Fibroblast of mammary gland (primary cell): ENCODE results near the gene PYGM.

Experiments used
- DNase-seq: peaks from one replicate; pipeline ENCODE4 v3.0.0-alpha.2; 2010; ENCODE audit warnings: low read depth
- H3K4me3 ChIP-seq: 2 replicates; pipeline ENCODE4 v1.5.1; 2011; ENCODE audit warnings: low read depth, mild to moderate bottlenecking, low read length, moderate library complexity; ENCODE audit not compliant: control insufficient read depth
- CTCF ChIP-seq: conservative IDR thresholded peaks from 2 replicates; pipeline ENCODE4 v1.5.1; 2011; ENCODE audit warnings: low read depth, low read length, inconsistent platforms; ENCODE audit not compliant: control insufficient read depth, insufficient read depth

PYGM gene

GRCh38 chr11:64796757-64797541 lies 37.2 kb upstream of the PYGM start:
- no peak for DNase-seq
- TF ChIP-seq CTCF: no peak
- no peak overlapping the region for H3K4me3 ChIP-seq

GRCh38 chr11:64796047-64796756 lies 36.4 kb upstream of the PYGM start:
- no peak overlapping the region for H3K4me3 ChIP-seq
- TF ChIP-seq CTCF: no peak

GRCh38 chr11:64794526-64794925 lies 34.8 kb upstream of the PYGM start:
- H3K4me3 ChIP-seq: no peak overlapping the region
- no peak for DNase-seq
- no peak for TF ChIP-seq CTCF

More at GRCh38 chr11:64796047-64796756, 36.4 kb upstream of the PYGM start:
- no peak for DNase-seq

GRCh38 chr11:64793271-64794160 lies 33.7 kb upstream of the PYGM start:
- no peak for DNase-seq
- H3K4me3 ChIP-seq: no peak overlapping the region
- no peak for TF ChIP-seq CTCF

GRCh38 chr11:64792482-64792881 lies 32.7 kb upstream of the PYGM start:
- no peak overlapping the region for H3K4me3 ChIP-seq
- DNase-seq: no peak
- TF ChIP-seq CTCF: no peak

- TF ChIP-seq CTCF: no peak
- no peak for DNase-seq
- no peak overlapping the region for H3K4me3 ChIP-seq
Observed at GRCh38 chr11:64791781-64792291, 32.1 kb upstream of the PYGM start.
